MCF 10A (cell line): ENCODE measurements around the gene RAB25. TPM values are rescaled to one million over a fixed set of nuclear protein-coding genes. Genes with fewer than 3 reads are reported as not detected.

Source experiments
- BruUV-seq: library from RNA; stranded (reverse); fragments of 400-500 nt; replicated peaks from 2 replicates; lab custom pipeline; 2021; lab: Mats Ljungman, UMichigan
- CTCF ChIA-PET: fragments of 300-600 bp; sonication (Branson Sonifier 250); formaldehyde crosslinking; extraction: SDS; loops from one replicate; lab custom pipeline; 2021; ENCODE audit warnings: antibody characterized with exemption, inconsistent platforms; lab: Yijun Ruan, JAX
- POLR2A ChIA-PET: fragments of 300-600, 350-650 bp; sonication (Branson Sonifier 250); formaldehyde crosslinking; extraction: SDS; loops from one replicate; lab custom pipeline; 2020; ENCODE audit warnings: antibody characterized with exemption, inconsistent platforms; lab: Yijun Ruan, JAX
- DNase-seq: peaks from one replicate; pipeline ENCODE4 v3.0.0-alpha.2; 2018; ENCODE audit not compliant: unreplicated experiment
- H3K27ac Mint-ChIP-seq: one replicate; pipeline ENCODE4 v1.8.0; 2022; ENCODE audit warnings: mild to moderate bottlenecking, low read depth, mixed read lengths; ENCODE audit not compliant: unreplicated experiment
- H3K27me3 Mint-ChIP-seq: one replicate; pipeline ENCODE4 v1.8.0; 2022; ENCODE audit warnings: mixed read lengths; ENCODE audit not compliant: insufficient read depth, unreplicated experiment
- H3K36me3 Mint-ChIP-seq: one replicate; pipeline ENCODE4 v1.8.0; 2022; ENCODE audit warnings: mild to moderate bottlenecking, moderate library complexity, mixed read lengths; ENCODE audit not compliant: insufficient read depth, unreplicated experiment
- H3K4me1 Mint-ChIP-seq: one replicate; pipeline ENCODE4 v1.8.0; 2022; ENCODE audit warnings: mixed read lengths; ENCODE audit not compliant: insufficient read depth, unreplicated experiment
- H3K4me3 Mint-ChIP-seq: one replicate; pipeline ENCODE4 v1.8.0; 2022; ENCODE audit warnings: mild to moderate bottlenecking, moderate library complexity, mixed read lengths; ENCODE audit not compliant: unreplicated experiment
- H3K9me3 Mint-ChIP-seq: one replicate; pipeline ENCODE4 v1.8.0; 2022; ENCODE audit warnings: mixed read lengths; ENCODE audit not compliant: unreplicated experiment
- CTCF ChIP-seq: fragments of 200-600 bp; IDR thresholded peaks from one replicate; pipeline ENCODE4 v1.8.0; 2022; ENCODE audit warnings: antibody characterized with exemption, mild to moderate bottlenecking; ENCODE audit not compliant: unreplicated experiment
- intact Hi-C: fragments of 100-400 bp; cut with micrococcal nuclease; formaldehyde crosslinking; loops from 2 replicates; pipeline ENCODE4 v1.14.1; 2022
- total RNA-seq: library from RNA; stranded (reverse); gene quantifications from 2 replicates; pipeline ENCODE4 v1.2.3, GENCODE V29; 2022

RAB25 gene
- total RNA-seq, 1 experiment from 2014 or later = 5.5 TPM

GRCh38 chr1:156048663-156049258 is 12.2 kb upstream of the RAB25 start:
- no peak for DNase-seq
- no peak for TF ChIP-seq CTCF
- Mint-ChIP-seq H3K4me1 (peaks cover 22% of the 10 kb centered on the region), H3K9me3 (no peaks in the 10 kb centered on the region), H3K27ac (no peak overlapping the region), H3K36me3 (peaks cover 59% of the 10 kb centered on the region), H3K4me3 (no peak overlapping the region), H3K27me3 (no peaks in the 10 kb centered on the region)
- ChIA-PET CTCF (interaction anchor here (0.7 to 1.2 kb wide), 2 partner anchors 59 to 121 kb away, joined by 3 to 6 read pairs; no protein-coding TSS in a partner anchor), POLR2A (interaction anchor here (1.0 kb wide), 1 partner anchor 55 kb away, joined by 3 read pairs; no protein-coding TSS in a partner anchor)
- BruUV-seq = no TSS peak
- intact Hi-C loops = no loop called here

GRCh38 chr1:156050376-156050775 is 10.6 kb upstream of the RAB25 start:
- ChIA-PET POLR2A (interaction anchor here (0.7 to 1.1 kb wide), 3 partner anchors 13 to 18 kb away, joined by 3 read pairs; no protein-coding TSS in a partner anchor), CTCF (interaction anchor here (0.6 to 2.0 kb wide), 7 partner anchors 13 to 175 kb away, joined by 3 to 12 read pairs (median 3); no protein-coding TSS in a partner anchor)
- Mint-ChIP-seq H3K4me3 (no peak overlapping the region), H3K27ac (no peak overlapping the region), H3K27me3 (no peaks in the 10 kb centered on the region), H3K9me3 (no peaks in the 10 kb centered on the region), H3K4me1 (peaks cover 25% of the 10 kb centered on the region), H3K36me3 (peaks cover 48% of the 10 kb centered on the region)
- no peak for TF ChIP-seq CTCF
- no TSS peak for BruUV-seq
- intact Hi-C loops = loop anchor here (10.0 kb wide), 1 partner anchor 396 kb away; no protein-coding TSS in a partner anchor
- no peak for DNase-seq

GRCh38 chr1:156051011-156051725 is 9.8 kb upstream of the RAB25 start:
- BruUV-seq = no TSS peak
- Mint-ChIP-seq H3K9me3 (no peaks in the 10 kb centered on the region), H3K27ac (no peak overlapping the region), H3K36me3 (peaks cover 46% of the 10 kb centered on the region), H3K4me3 (no peak overlapping the region), H3K4me1 (peaks cover 33% of the 10 kb centered on the region), H3K27me3 (no peaks in the 10 kb centered on the region)
- ChIA-PET CTCF (interaction anchor here (0.6 to 3.3 kb wide), 10 partner anchors 9 to 112 kb away, joined by 3 to 12 read pairs (median 4); partner anchors contain the start of gene LMNA), POLR2A (interaction anchor here (0.9 to 2.4 kb wide), 5 partner anchors 31 to 690 kb away, joined by 3 to 10 read pairs (median 6); partner anchors contain the start of gene MRPL24)
- intact Hi-C loops = loop anchor here (10.0 kb wide), 1 partner anchor 396 kb away; no protein-coding TSS in a partner anchor
- no peak for TF ChIP-seq CTCF
- no peak for DNase-seq
